HEK293 (cell line): Measurements from ENCODE around the gene OR51A4.

Source experiments
- CTCF ChIA-PET: fragments of 350-600 bp; formaldehyde crosslinking; extraction: SDS; loops from one replicate; lab custom pipeline; 2021; ENCODE audit warnings: antibody characterized with exemption; lab: Yijun Ruan, JAX
- POLR2A ChIA-PET: fragments of 300-600 bp; formaldehyde crosslinking; extraction: SDS; loops from one replicate; lab custom pipeline; 2020; ENCODE audit warnings: antibody characterized with exemption, inconsistent platforms; lab: Yijun Ruan, JAX
- H3K27ac ChIP-seq: fragments of 200-500 bp; sonication (Bioruptor generic); 2 replicates; pipeline ENCODE4 v1.5.1; 2014; ENCODE audit warnings: low read depth, low read length, control low read depth, inconsistent platforms; ENCODE audit errors: extremely low read depth
- H3K36me3 ChIP-seq, 2 experiments: fragments of 200-500 bp in 1 of 2; sonication (Bioruptor generic) in 1 of 2; 1 replicate in 1 of 2; 2 replicates in 1 of 2; pipeline ENCODE4 v1.5.1; 2014 to 2017; ENCODE audit warnings: inconsistent platforms in 2 of 2, low read length in 2 of 2; ENCODE audit not compliant: control insufficient read depth in 2 of 2, insufficient read depth in 1 of 2
- H3K4me1 ChIP-seq: fragments of 200-500 bp; sonication (Bioruptor generic); 2 replicates; pipeline ENCODE4 v1.5.1; 2014; ENCODE audit warnings: mild to moderate bottlenecking, low read length, inconsistent platforms; ENCODE audit not compliant: control insufficient read depth, insufficient read depth
- H3K4me3 ChIP-seq: 2 replicates; pipeline ENCODE4 v1.5.1; 2011; ENCODE audit warnings: low read depth, mild to moderate bottlenecking, control low read depth, low read length, moderate library complexity
- H3K9me3 ChIP-seq: fragments of 200-500 bp; sonication (Bioruptor generic); 2 replicates; pipeline ENCODE4 v1.5.1; 2014; ENCODE audit warnings: low read depth, low read length, inconsistent platforms; ENCODE audit not compliant: control insufficient read depth, insufficient read depth
- KLF8 ChIP-seq: fragments of 450-650 bp; formaldehyde crosslinking; IDR thresholded peaks from 2 replicates; pipeline ENCODE4 v1.5.1; 2016; ENCODE audit warnings: missing biosample characterization, missing genetic modification characterization
- ZBTB1 ChIP-seq: fragments of 450-650 bp; formaldehyde crosslinking; IDR thresholded peaks from 2 replicates; pipeline ENCODE4 v1.5.1; 2016; ENCODE audit warnings: missing biosample characterization, missing genetic modification characterization
- ZBTB17 ChIP-seq: fragments of 450-650 bp; formaldehyde crosslinking; IDR thresholded peaks from 2 replicates; pipeline ENCODE4 v1.5.1; 2016; ENCODE audit warnings: missing biosample characterization, missing genetic modification characterization
- ZEB2 ChIP-seq: fragments of 450-650 bp; formaldehyde crosslinking; IDR thresholded peaks from 2 replicates; pipeline ENCODE4 v1.5.1; 2016; ENCODE audit warnings: missing biosample characterization, missing genetic modification characterization
- ZNF211 ChIP-seq: fragments of 450-650 bp; formaldehyde crosslinking; IDR thresholded peaks from 2 replicates; pipeline ENCODE4 v1.5.1; 2016; ENCODE audit warnings: low read depth, missing biosample characterization, missing genetic modification characterization
- ZNF266 ChIP-seq: fragments of 450-650 bp; formaldehyde crosslinking; IDR thresholded peaks from 2 replicates; pipeline ENCODE4 v1.5.1; 2016; ENCODE audit warnings: missing biosample characterization, missing genetic modification characterization, low read depth
- ZNF302 ChIP-seq: fragments of 450-650 bp; formaldehyde crosslinking; IDR thresholded peaks from 2 replicates; pipeline ENCODE4 v1.5.1; 2016; ENCODE audit warnings: missing biosample characterization, missing genetic modification characterization, low read depth
- ZNF416 ChIP-seq: fragments of 450-650 bp; formaldehyde crosslinking; IDR thresholded peaks from 2 replicates; pipeline ENCODE4 v1.5.1; 2016; ENCODE audit warnings: missing biosample characterization, missing genetic modification characterization
- ZNF473 ChIP-seq: fragments of 450-650 bp; formaldehyde crosslinking; IDR thresholded peaks from 2 replicates; pipeline ENCODE4 v1.5.1; 2017; ENCODE audit warnings: missing biosample characterization, missing genetic modification characterization
- ZNF561 ChIP-seq: fragments of 450-650 bp; IDR thresholded peaks from 2 replicates; pipeline ENCODE4 v1.5.1; 2018; ENCODE audit warnings: missing biosample characterization, missing genetic modification characterization, borderline replicate concordance
- ZNF768 ChIP-seq: fragments of 450-650 bp; formaldehyde crosslinking; IDR thresholded peaks from 2 replicates; pipeline ENCODE4 v1.5.1; 2018; ENCODE audit warnings: missing biosample characterization, mild to moderate bottlenecking, missing genetic modification characterization
- TF ChIP-seq, protein P1 (sequence below): fragments of 450-650 bp; formaldehyde crosslinking; IDR thresholded peaks from 2 replicates; pipeline ENCODE4 v1.5.1; 2017; ENCODE audit warnings: missing biosample characterization, missing genetic modification characterization
- TF ChIP-seq, protein P2 (sequence below): fragments of 450-650 bp; formaldehyde crosslinking; IDR thresholded peaks from 2 replicates; pipeline ENCODE4 v1.5.1; 2016; ENCODE audit warnings: missing biosample characterization, missing genetic modification characterization
- TF ChIP-seq, protein P3 (sequence below): fragments of 450-650 bp; formaldehyde crosslinking; IDR thresholded peaks from 2 replicates; pipeline ENCODE4 v1.5.1; 2016; ENCODE audit warnings: missing biosample characterization, missing genetic modification characterization
- TF ChIP-seq, protein P4 (sequence below): fragments of 450-650 bp; formaldehyde crosslinking; IDR thresholded peaks from 2 replicates; pipeline ENCODE4 v1.5.1; 2016; ENCODE audit warnings: missing biosample characterization, missing genetic modification characterization

OR51A4 gene

DNA sequence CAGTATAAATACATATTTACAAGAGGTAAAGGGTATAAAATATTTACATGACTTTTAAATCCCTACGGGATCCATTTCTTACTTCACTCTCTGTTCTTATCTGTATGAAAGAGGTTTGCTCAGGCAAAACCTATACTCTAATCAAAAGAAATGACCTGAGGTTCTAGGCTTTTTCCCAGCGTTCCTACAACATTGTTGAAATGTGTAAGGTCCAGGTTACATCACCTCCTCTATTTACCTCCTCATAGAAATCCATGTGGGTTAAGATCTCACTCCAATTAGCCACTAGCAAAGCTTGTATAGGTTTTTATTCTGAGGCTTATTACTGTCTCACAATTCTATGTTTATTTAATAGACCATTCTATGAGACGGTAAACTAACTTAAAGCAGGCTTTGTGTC is 35.3 kb upstream of the OR51A4 start (continued):
- TF ChIP-seq, protein P1, sequence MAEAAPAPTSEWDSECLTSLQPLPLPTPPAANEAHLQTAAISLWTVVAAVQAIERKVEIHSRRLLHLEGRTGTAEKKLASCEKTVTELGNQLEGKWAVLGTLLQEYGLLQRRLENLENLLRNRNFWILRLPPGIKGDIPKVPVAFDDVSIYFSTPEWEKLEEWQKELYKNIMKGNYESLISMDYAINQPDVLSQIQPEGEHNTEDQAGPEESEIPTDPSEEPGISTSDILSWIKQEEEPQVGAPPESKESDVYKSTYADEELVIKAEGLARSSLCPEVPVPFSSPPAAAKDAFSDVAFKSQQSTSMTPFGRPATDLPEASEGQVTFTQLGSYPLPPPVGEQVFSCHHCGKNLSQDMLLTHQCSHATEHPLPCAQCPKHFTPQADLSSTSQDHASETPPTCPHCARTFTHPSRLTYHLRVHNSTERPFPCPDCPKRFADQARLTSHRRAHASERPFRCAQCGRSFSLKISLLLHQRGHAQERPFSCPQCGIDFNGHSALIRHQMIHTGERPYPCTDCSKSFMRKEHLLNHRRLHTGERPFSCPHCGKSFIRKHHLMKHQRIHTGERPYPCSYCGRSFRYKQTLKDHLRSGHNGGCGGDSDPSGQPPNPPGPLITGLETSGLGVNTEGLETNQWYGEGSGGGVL (tag by site-specific recombination), result no peak
- TF ChIP-seq ZNF768 (tag by site-specific recombination), result no peak
- TF ChIP-seq, protein P2, sequence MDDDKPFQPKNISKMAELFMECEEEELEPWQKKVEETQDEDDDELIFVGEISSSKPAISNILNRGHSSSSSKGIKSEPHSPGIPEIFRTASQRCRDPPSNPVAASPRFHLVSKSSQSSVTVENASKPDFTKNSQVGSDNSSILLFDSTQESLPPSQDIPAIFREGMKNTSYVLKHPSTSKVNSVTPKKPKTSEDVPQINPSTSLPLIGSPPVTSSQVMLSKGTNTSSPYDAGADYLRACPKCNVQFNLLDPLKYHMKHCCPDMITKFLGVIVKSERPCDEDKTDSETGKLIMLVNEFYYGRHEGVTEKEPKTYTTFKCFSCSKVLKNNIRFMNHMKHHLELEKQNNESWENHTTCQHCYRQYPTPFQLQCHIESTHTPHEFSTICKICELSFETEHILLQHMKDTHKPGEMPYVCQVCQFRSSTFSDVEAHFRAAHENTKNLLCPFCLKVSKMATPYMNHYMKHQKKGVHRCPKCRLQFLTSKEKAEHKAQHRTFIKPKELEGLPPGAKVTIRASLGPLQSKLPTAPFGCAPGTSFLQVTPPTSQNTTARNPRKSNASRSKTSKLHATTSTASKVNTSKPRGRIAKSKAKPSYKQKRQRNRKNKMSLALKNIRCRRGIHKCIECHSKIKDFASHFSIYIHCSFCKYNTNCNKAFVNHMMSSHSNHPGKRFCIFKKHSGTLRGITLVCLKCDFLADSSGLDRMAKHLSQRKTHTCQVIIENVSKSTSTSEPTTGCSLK (tag by site-specific recombination), result no peak
- TF ChIP-seq KLF8 (tag by site-specific recombination), result no peak
- TF ChIP-seq, all 188 proteins: peak for 0

DNA sequence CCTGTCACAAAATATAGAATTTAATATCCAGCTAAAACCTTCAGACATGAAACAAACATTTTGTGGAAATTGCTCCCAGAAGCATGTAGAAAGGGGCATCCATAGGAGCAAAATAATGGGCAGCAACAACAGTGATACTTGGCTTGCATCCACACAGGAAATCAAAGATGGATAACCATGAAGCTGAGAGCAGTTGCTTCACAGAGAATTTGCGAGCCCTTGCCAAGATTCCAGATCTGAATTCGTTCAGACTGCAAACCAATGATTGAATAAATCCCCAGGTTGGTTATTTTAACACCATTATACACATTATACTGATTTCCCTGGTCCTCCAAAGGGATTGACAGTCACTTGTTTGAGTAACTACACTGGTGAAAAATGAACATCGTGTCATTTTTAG is 31.6 kb upstream of the OR51A4 start:
- Histone ChIP-seq H3K4me1 (no peaks in the 10 kb centered on the region), H3K9me3 (no peaks in the 10 kb centered on the region), H3K4me3 (no peak overlapping the region), H3K36me3 (no peaks in the 10 kb centered on the region), H3K27ac (no peak overlapping the region)
- CTCF ChIA-PET, result no interaction called here
- POLR2A ChIA-PET, result no interaction called here
- TF ChIP-seq ZNF266, result no peak

GRCh38 chr11:4975436-4975835 is 28.0 kb upstream of the OR51A4 start:
- no peak overlapping the region for H3K4me3 ChIP-seq
- POLR2A ChIA-PET, result no interaction called here
- TF ChIP-seq ZNF473, result no peak
- TF ChIP-seq ZBTB1 (tag by site-specific recombination), result no peak
- TF ChIP-seq, protein P3, sequence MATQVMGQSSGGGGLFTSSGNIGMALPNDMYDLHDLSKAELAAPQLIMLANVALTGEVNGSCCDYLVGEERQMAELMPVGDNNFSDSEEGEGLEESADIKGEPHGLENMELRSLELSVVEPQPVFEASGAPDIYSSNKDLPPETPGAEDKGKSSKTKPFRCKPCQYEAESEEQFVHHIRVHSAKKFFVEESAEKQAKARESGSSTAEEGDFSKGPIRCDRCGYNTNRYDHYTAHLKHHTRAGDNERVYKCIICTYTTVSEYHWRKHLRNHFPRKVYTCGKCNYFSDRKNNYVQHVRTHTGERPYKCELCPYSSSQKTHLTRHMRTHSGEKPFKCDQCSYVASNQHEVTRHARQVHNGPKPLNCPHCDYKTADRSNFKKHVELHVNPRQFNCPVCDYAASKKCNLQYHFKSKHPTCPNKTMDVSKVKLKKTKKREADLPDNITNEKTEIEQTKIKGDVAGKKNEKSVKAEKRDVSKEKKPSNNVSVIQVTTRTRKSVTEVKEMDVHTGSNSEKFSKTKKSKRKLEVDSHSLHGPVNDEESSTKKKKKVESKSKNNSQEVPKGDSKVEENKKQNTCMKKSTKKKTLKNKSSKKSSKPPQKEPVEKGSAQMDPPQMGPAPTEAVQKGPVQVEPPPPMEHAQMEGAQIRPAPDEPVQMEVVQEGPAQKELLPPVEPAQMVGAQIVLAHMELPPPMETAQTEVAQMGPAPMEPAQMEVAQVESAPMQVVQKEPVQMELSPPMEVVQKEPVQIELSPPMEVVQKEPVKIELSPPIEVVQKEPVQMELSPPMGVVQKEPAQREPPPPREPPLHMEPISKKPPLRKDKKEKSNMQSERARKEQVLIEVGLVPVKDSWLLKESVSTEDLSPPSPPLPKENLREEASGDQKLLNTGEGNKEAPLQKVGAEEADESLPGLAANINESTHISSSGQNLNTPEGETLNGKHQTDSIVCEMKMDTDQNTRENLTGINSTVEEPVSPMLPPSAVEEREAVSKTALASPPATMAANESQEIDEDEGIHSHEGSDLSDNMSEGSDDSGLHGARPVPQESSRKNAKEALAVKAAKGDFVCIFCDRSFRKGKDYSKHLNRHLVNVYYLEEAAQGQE (tag by site-specific recombination), result no peak
- TF ChIP-seq, protein P4, sequence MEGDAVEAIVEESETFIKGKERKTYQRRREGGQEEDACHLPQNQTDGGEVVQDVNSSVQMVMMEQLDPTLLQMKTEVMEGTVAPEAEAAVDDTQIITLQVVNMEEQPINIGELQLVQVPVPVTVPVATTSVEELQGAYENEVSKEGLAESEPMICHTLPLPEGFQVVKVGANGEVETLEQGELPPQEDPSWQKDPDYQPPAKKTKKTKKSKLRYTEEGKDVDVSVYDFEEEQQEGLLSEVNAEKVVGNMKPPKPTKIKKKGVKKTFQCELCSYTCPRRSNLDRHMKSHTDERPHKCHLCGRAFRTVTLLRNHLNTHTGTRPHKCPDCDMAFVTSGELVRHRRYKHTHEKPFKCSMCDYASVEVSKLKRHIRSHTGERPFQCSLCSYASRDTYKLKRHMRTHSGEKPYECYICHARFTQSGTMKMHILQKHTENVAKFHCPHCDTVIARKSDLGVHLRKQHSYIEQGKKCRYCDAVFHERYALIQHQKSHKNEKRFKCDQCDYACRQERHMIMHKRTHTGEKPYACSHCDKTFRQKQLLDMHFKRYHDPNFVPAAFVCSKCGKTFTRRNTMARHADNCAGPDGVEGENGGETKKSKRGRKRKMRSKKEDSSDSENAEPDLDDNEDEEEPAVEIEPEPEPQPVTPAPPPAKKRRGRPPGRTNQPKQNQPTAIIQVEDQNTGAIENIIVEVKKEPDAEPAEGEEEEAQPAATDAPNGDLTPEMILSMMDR (tag by site-specific recombination), result no peak
- no peak for TF ChIP-seq ZNF302 (tag by site-specific recombination)
- no peak for TF ChIP-seq ZEB2 (tag by site-specific recombination)
- no peak for TF ChIP-seq ZBTB17 (tag by site-specific recombination)
- no peak for TF ChIP-seq ZNF416 (tag by site-specific recombination)
- no peak for TF ChIP-seq ZNF561 (tag by site-specific recombination)
- no peak for TF ChIP-seq ZNF211
- H3K4me1 ChIP-seq, result no peaks in the 10 kb centered on the region
- no peaks in the 10 kb centered on the region for H3K9me3 ChIP-seq
- no peak overlapping the region for H3K27ac ChIP-seq
- H3K36me3 ChIP-seq, result no peaks in the 10 kb centered on the region
- CTCF ChIA-PET, result no interaction called here
